Testis (tissue), 2 donors: ENCODE results near the gene GAS5.

Experiments used
- CTCF ChIP-seq, 3 experiments: fragments of 450-650 bp in 2 of 3; fragments of 200-600 bp in 1 of 3; sonication (generic) in 1 of 3; IDR thresholded peaks; one replicate each; pipeline ENCODE4 v1.5.1; 2016 to 2019; ENCODE audit warnings: antibody characterized with exemption in 3 of 3, mild to moderate bottlenecking in 2 of 3, moderate library complexity in 1 of 3
- POLR2A ChIP-seq: fragments of 450-650 bp; IDR thresholded peaks from one replicate; pipeline ENCODE4 v1.6.1; 2017; ENCODE audit warnings: antibody characterized with exemption, mild to moderate bottlenecking, moderate library complexity

- no peak for TF ChIP-seq POLR2A
- TF ChIP-seq CTCF (IDR thresholded peaks at IDR 0.05), result no peak
Measured at GRCh38 chr1:173871500-173871899, 3.7 kb upstream of the GAS5 start.
